Ishikawa (cell line): ENCODE results near the gene HTRA2.

Source experiments
- CEBPB ChIP-seq: IDR thresholded peaks from 2 replicates; pipeline ENCODE4 v1.6.1; 2012
- CREB1 ChIP-seq: IDR thresholded peaks from 2 replicates; pipeline ENCODE4 v1.6.1; 2012; ENCODE audit warnings: low read depth
- EGR1 ChIP-seq: IDR thresholded peaks from 2 replicates; pipeline ENCODE4 v1.6.1; 2012
- EP300 ChIP-seq: IDR thresholded peaks from 2 replicates; pipeline ENCODE4 v1.6.1; 2012; ENCODE audit warnings: borderline replicate concordance
- FOXM1 ChIP-seq: IDR thresholded peaks from 2 replicates; pipeline ENCODE4 v1.6.1; 2012; ENCODE audit warnings: low read depth, borderline replicate concordance
- MAX ChIP-seq: IDR thresholded peaks from 2 replicates; pipeline ENCODE4 v1.6.1; 2012
- NFIC ChIP-seq: IDR thresholded peaks from 2 replicates; pipeline ENCODE4 v1.6.1; 2012
- RAD21 ChIP-seq: IDR thresholded peaks from 2 replicates; pipeline ENCODE4 v1.6.1; 2012; ENCODE audit warnings: low read depth
- REST ChIP-seq: IDR thresholded peaks from 2 replicates; pipeline ENCODE4 v1.6.1; 2012; ENCODE audit warnings: low read depth, mild to moderate bottlenecking
- TAF1 ChIP-seq: IDR thresholded peaks from 2 replicates; pipeline ENCODE4 v1.6.1; 2012; ENCODE audit warnings: low read depth, mild to moderate bottlenecking
- TCF12 ChIP-seq: IDR thresholded peaks from 2 replicates; pipeline ENCODE4 v1.6.1; 2012; ENCODE audit warnings: low read depth
- TEAD4 ChIP-seq: IDR thresholded peaks from 2 replicates; pipeline ENCODE4 v1.6.1; 2012
- YY1 ChIP-seq: IDR thresholded peaks from 2 replicates; pipeline ENCODE4 v1.6.1; 2012; ENCODE audit warnings: low read depth
- ZBTB7A ChIP-seq: IDR thresholded peaks from 2 replicates; pipeline ENCODE4 v1.6.1; 2012; ENCODE audit warnings: low read depth

DNA sequence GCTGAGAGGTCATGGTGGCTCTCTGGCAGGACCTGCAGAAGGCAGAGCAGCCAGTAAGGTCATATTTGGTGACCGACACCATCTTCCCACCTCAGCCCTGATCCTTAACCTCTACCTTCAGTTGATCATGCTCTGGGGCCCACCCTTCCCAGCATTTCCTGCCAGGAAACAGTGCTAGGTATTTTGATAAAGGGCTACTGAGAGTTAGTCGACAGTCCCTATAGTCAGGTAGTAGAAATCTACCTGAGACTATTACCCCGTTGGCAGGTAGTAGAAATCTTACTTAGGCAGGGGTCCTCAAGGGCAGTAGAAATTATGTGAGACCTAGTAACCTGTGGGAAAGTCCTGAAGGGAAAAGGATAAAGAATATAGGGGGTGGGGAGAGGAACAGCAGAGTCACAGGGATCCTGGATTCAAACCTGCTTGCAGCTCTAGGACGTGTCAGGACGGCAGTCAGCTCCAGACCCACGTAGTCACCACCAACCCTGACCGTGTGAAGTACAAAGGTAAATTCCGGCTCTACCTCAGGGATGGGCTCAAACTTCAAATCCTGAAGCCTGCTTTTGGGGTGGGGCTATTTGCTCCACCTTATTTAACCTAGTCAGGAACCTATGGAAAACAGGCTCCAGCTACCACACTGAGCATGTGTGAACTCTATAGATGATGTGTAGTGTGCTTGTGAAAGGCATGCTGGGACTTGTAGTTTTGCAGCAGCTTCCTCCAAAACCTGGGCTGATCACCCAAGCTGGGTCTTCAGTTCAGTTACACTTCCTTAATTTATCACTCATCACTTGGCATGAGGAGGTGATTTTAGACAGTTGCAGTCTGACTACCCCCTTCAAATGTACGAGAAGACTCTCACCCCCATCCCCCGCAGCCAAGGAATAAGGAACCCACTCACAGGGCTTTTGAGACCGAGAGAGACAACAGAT, 3.8 kb upstream of the HTRA2 start, which contains the start of gene DQX1:
- TF ChIP-seq CREB1: no peak
- TF ChIP-seq EGR1: no peak
- TF ChIP-seq REST: no peak
- TF ChIP-seq RAD21: no peak
- no peak for TF ChIP-seq CEBPB
- no peak for TF ChIP-seq TAF1
- no peak for TF ChIP-seq TEAD4
- no peak for TF ChIP-seq FOXM1
- no peak for TF ChIP-seq MAX
- no peak for TF ChIP-seq ZBTB7A
- TF ChIP-seq NFIC: no peak
- TF ChIP-seq EP300: no peak
- TF ChIP-seq TCF12: no peak
- no peak for TF ChIP-seq YY1
